Ishikawa (cell line): ENCODE data around the gene GAS2L2.

Experiments
- CEBPB ChIP-seq: IDR thresholded peaks from 2 replicates; pipeline ENCODE4 v1.6.1; 2012
- CREB1 ChIP-seq: IDR thresholded peaks from 2 replicates; pipeline ENCODE4 v1.6.1; 2012; ENCODE audit warnings: low read depth
- EGR1 ChIP-seq: IDR thresholded peaks from 2 replicates; pipeline ENCODE4 v1.6.1; 2012
- EP300 ChIP-seq: IDR thresholded peaks from 2 replicates; pipeline ENCODE4 v1.6.1; 2012; ENCODE audit warnings: borderline replicate concordance
- FOXM1 ChIP-seq: IDR thresholded peaks from 2 replicates; pipeline ENCODE4 v1.6.1; 2012; ENCODE audit warnings: low read depth, borderline replicate concordance
- MAX ChIP-seq: IDR thresholded peaks from 2 replicates; pipeline ENCODE4 v1.6.1; 2012
- NFIC ChIP-seq: IDR thresholded peaks from 2 replicates; pipeline ENCODE4 v1.6.1; 2012
- RAD21 ChIP-seq: IDR thresholded peaks from 2 replicates; pipeline ENCODE4 v1.6.1; 2012; ENCODE audit warnings: low read depth
- REST ChIP-seq: IDR thresholded peaks from 2 replicates; pipeline ENCODE4 v1.6.1; 2012; ENCODE audit warnings: low read depth, mild to moderate bottlenecking
- TAF1 ChIP-seq: IDR thresholded peaks from 2 replicates; pipeline ENCODE4 v1.6.1; 2012; ENCODE audit warnings: low read depth, mild to moderate bottlenecking
- TCF12 ChIP-seq: IDR thresholded peaks from 2 replicates; pipeline ENCODE4 v1.6.1; 2012; ENCODE audit warnings: low read depth
- TEAD4 ChIP-seq: IDR thresholded peaks from 2 replicates; pipeline ENCODE4 v1.6.1; 2012
- YY1 ChIP-seq: IDR thresholded peaks from 2 replicates; pipeline ENCODE4 v1.6.1; 2012; ENCODE audit warnings: low read depth
- ZBTB7A ChIP-seq: IDR thresholded peaks from 2 replicates; pipeline ENCODE4 v1.6.1; 2012; ENCODE audit warnings: low read depth
- TF ChIP-seq, protein P1 (sequence below): IDR thresholded peaks from 2 replicates; pipeline ENCODE4 v1.6.1; 2012

Gene GAS2L2

GRCh38 chr17:35750526-35751395 is 2.3 kb downstream of the GAS2L2 start:
- TF ChIP-seq FOXM1 (no peak), YY1 (no peak), ZBTB7A (no peak), EGR1 (no peak), TEAD4 (no peak), EP300 (no peak), RAD21 (no peak), TCF12 (no peak), CREB1 (no peak)
- TF ChIP-seq, protein P1, sequence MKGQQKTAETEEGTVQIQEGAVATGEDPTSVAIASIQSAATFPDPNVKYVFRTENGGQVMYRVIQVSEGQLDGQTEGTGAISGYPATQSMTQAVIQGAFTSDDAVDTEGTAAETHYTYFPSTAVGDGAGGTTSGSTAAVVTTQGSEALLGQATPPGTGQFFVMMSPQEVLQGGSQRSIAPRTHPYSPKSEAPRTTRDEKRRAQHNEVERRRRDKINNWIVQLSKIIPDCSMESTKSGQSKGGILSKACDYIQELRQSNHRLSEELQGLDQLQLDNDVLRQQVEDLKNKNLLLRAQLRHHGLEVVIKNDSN, result no peak

DNA sequence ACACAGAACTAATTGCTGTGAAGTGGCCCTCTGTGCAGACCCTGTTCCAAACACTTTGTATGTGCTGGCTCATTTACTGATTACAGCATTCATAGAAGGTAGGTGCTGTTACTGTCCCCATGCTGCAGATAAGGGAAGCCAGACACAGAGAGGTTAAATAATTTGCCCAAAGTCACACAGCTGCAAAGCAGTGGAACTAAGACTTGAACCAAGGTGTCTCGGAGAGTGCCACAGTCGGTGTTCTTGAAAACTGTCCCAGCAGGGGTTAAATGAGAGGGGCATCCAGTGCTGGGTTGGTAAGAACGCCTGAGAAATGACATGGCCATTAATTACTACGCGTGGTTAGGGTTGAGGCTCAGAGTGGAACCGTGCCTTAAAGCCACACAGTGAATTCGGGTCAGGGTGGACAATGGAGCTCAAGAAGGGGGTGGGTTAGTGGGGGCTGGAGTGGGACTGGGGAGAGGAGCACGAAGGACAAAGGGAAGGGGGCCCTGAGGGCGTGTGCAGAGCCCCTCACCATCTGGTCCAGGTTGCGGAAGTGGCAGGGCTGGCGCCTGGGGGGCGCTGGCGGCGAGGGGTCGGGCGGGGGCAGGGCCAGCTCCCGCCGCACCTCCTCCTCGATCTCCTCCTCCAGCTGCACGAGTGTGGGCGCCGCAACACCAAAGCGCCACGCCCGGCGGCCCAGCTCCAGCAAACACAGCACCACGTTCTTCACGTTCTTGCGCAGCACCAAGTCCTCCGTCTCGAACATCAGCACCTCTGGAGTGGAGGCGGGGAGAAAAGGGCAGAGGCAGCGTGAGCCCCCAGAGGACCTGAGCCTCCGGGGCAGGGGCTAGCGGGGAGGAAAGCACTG is 3.3 kb downstream of the GAS2L2 start:
- TF ChIP-seq EP300, result no peak
- TF ChIP-seq ZBTB7A, result peak; percentile 45; the same call in 1 of the 2 replicates

- no peak for TF ChIP-seq EP300
- no peak for TF ChIP-seq RAD21
- no peak for TF ChIP-seq EGR1
- TF ChIP-seq YY1, result no peak
- no peak for TF ChIP-seq ZBTB7A
- TF ChIP-seq NFIC, result no peak
- TF ChIP-seq FOXM1, result no peak
- TF ChIP-seq TEAD4, result no peak
- no peak for TF ChIP-seq TAF1
- no peak for TF ChIP-seq REST
- TF ChIP-seq, protein P1, result no peak
- no peak for TF ChIP-seq CREB1
- TF ChIP-seq MAX, result no peak
- TF ChIP-seq TCF12, result no peak
- TF ChIP-seq CEBPB, result no peak
Observed at GRCh38 chr17:35748979-35749378, 4.1 kb downstream of the GAS2L2 start.

DNA sequence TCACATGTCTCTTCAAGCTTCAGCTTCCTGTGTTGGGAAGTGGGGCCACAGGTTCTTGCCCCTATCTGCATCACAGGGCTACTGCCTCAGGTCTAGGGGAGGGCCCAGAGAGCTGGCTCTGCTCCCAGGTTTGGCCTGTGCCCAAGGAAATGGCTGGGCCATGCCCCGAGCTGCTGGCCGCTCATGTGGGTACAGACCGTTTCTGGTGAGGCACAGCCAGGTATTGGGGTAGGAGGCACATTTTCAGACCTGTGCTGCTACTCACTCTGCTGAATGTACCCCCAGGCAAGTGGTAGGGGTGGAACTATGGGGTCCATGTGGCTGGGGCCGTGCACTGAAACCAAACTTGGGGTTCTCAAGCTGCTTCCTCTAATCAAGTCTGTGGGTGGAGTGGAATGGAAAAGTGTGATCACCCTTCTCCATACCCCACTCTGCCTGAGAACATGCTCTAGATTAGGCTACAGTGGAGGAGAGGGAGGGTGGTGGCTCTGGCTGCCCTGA is 4.6 kb downstream of the GAS2L2 start:
- TF ChIP-seq NFIC, result peak; percentile 44; the same call in 1 of the 2 replicates
- TF ChIP-seq YY1, result no peak
- TF ChIP-seq, protein P1, result 0 out of 2 replicates have a peak, but pooled peaks have one; percentile 14
- TF ChIP-seq ZBTB7A, result no peak
- no peak for TF ChIP-seq RAD21
- TF ChIP-seq TEAD4, result no peak

DNA sequence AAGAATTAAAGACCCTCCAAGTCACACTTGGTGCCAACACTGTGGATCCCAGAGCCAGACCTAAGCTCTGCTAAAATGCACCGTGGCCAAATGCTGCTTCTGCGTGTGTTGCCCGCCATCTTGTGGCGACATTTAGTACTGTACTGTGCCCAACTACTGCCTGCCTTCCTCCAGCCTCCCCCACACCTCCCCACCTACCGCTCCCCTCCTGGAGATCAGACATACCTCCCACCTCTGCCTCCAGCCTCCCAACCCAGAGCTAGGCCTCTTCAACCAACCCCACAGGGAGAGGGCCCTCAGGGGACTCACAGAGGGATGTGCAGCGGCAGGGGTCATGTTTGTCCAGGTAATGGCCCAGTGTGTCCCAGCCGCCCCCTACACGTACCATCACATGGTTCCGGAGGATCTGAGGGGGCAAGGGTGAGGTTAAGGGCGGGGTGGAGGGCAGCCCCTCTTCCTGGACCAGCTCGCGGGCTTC is 5.5 kb downstream of the GAS2L2 start:
- TF ChIP-seq, protein P1, result no peak
- TF ChIP-seq RAD21, result peak; percentile 98

GRCh38 chr17:35745749-35746320 is 7.2 kb downstream of the GAS2L2 start:
- TF ChIP-seq TAF1 (no peak), EGR1 (no peak), CEBPB (no peak), EP300 (no peak), CREB1 (no peak), RAD21 (no peak), ZBTB7A (no peak), YY1 (no peak), TEAD4 (no peak)
- TF ChIP-seq, protein P1, result no peak
